NCI-H510A (cell line): ENCODE results near the gene TOLLIP.
"Not testable (repeated sequence)": the region's sequence is repeated elsewhere in the genome, so short reads cannot be mapped to it uniquely, and the experiment has no call there.

Experiments
- DNase-seq: peaks from one replicate; lab custom pipeline; 2025; lab: John Stamatoyannopoulos, UW

Gene TOLLIP

GRCh38 chr11:1343391-1344055, 34.1 kb upstream of the TOLLIP start:
- no peak for DNase-seq

GRCh38 chr11:1342946-1343345, 33.5 kb upstream of the TOLLIP start:
- DNase-seq, result no peak

GRCh38 chr11:1341928-1342524, 32.6 kb upstream of the TOLLIP start:
- DNase-seq, result no peak

GRCh38 chr11:1341226-1341625, 31.8 kb upstream of the TOLLIP start:
- not testable (repeated sequence) for DNase-seq

- DNase-seq, result no peak
Measured at GRCh38 chr11:1340111-1340510, 30.7 kb upstream of the TOLLIP start.

GRCh38 chr11:1339066-1339675, 29.7 kb upstream of the TOLLIP start:
- no peak for DNase-seq

- no peak for DNase-seq
Measured at GRCh38 chr11:1338201-1339065, 29.0 kb upstream of the TOLLIP start.

GRCh38 chr11:1337647-1338007, 28.2 kb upstream of the TOLLIP start:
- no peak for DNase-seq

GRCh38 chr11:1336836-1337646, 27.6 kb upstream of the TOLLIP start:
- DNase-seq, result no peak

GRCh38 chr11:1335811-1336761, 26.7 kb upstream of the TOLLIP start:
- no peak for DNase-seq

- DNase-seq, result no peak
Measured at GRCh38 chr11:1335264-1335810, 25.9 kb upstream of the TOLLIP start.

- no peak for DNase-seq
Measured at GRCh38 chr11:1333860-1334259, 24.4 kb upstream of the TOLLIP start.

- DNase-seq, result no peak
Measured at GRCh38 chr11:1333091-1333772, 23.8 kb upstream of the TOLLIP start.

- DNase-seq, result no peak
Measured at GRCh38 chr11:1330473-1330872, 21.0 kb upstream of the TOLLIP start.

GRCh38 chr11:1327064-1327460, 17.6 kb upstream of the TOLLIP start:
- DNase-seq, result no peak

- DNase-seq, result no peak
Measured at GRCh38 chr11:1326435-1327063, 17.1 kb upstream of the TOLLIP start.

- no peak for DNase-seq
Measured at GRCh38 chr11:1323774-1324173, 14.3 kb upstream of the TOLLIP start.

- no peak for DNase-seq
Measured at GRCh38 chr11:1317993-1318392, 8.6 kb upstream of the TOLLIP start.

- DNase-seq, result no peak
Measured at GRCh38 chr11:1317432-1317831, 8.0 kb upstream of the TOLLIP start.
